NCI-H82 (cell line): Measurements from ENCODE around the gene MLYCD.

Experiments used
- DNase-seq: peaks from one replicate; lab custom pipeline; 2025; lab: John Stamatoyannopoulos, UW

MLYCD gene

GRCh38 chr16:83899272-83899897 lies 470 bp downstream of the MLYCD start:
- DNase-seq: peak; percentile 67

DNA sequence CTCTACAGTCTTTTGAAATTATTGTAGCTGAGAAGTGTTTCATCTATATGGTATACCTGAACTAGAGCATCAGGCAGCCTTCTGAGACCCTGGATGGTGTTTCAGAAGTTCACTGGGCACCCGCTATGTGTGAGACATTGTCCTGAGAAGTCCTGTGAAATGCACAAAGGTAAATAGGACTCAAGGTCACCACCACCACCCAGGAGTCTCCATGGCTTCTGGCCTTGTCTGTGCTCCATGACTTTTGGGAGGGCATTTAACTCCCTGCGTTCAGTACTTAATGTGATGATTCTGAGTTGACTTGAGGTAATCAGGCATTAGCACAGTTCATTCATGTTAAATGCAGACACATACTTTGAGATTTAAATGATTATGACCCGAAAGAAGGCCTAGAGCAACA lies 1.1 kb downstream of the MLYCD start:
- no peak for DNase-seq

GRCh38 chr16:83900571-83900970 lies 1.7 kb downstream of the MLYCD start:
- DNase-seq: no peak

DNA sequence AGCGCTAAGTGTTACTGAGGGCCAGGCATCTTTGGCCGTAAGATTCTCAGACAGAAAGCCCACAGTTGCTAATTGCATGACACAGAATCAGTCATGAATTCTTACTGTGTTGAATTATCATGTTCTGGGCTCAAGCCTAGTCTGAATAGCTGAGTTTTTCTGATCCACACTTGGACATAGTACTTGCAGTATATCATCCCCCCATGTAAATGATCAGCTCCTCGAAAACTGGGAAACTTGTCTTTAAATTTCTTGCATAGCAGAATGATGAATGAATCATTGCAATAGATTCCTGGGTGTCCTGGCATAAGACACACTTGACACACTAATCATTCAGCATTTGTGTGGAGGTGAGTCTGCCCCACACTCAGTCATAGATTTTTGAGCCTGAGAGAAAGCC lies 2.2 kb downstream of the MLYCD start:
- DNase-seq: no peak

- DNase-seq: peak; percentile 79
Observed at GRCh38 chr16:83903751-83904150, 4.8 kb downstream of the MLYCD start.

DNA sequence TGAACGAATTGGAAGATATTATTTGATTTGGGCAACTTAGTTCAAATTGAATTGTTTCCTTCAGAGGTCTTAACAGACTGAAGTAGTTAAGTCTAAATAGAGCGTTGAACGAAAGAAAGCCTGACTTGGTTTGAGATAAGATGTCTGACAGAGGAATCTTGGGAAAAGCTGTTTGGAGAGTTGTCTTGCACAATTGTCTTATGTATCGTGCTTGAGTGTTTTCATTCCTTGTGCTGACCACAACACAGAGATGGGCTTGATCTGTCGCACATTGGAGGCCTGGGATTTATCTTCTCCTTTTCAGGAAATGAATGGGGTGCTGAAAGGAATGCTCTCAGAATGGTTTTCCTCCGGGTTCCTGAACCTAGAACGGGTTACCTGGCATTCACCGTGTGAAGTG lies 7.8 kb downstream of the MLYCD start:
- DNase-seq: no peak

DNA sequence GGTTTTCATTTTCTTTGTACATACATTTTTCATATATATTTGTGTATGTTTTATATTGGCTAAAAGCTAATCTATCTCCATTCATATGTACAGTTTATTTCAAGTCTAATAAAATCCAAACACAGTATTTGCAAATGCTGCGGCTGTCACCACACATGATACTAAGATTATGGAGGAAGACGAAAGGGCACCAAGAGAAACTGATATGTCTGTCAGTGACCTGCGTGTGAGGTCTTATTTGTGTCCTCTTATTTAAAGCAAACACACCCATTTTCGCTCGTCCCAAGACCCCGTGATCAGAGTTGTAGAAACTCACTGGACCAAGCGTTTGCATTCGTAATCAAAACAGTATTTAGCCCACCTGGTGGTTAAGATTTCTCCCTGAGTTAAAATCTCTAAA lies 8.2 kb downstream of the MLYCD start:
- no peak for DNase-seq

DNA sequence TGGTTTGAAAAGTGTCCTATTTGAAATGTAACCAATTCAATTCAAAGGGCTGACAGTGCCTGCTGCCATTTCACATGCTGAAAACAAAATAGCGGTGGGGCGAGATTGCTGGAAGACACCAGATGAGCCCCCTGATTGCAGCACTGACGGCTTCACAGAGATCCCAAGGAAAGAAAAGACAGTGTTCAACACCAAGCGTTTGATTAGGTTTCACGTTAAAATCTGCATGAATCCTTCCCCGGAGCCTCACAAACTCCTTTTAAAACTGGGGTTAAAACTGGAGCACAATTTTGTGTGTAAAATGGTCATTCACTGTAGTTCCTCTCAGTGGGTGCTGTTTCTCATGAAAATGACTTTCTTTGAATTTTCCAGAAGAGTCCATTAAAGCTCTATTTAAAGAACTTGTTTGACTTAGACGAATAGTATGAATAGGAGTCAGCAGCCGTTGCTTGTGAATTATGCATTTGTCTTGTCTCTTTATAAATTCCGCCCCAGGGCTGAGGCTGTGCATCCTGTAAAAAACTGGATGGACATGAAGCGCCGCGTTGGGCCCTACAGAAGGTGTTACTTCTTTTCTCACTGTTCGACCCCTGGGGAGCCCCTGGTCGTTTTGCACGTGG lies 8.8 kb downstream of the MLYCD start:
- no peak for DNase-seq

DNA sequence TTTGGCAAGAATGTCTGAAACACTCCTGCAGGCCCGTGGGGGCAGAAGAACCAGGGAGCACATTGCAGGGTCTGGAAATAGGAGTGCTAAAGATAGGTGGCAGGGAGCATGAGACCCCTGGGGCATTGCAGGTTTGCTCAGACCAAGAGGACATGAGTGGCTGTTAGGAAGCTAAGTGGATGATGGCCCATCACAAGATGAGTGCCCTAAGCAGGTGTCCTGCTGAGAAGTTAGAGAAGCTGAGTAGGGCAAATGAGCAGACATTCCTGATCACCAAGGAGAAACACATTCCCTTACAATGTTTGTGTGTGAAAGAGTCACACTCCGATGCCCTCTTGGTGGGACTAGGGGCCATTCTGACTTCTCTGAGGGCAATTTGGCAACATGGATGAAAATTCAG lies 9.9 kb downstream of the MLYCD start:
- no peak for DNase-seq

- peak; percentile 77 for DNase-seq
Observed at GRCh38 chr16:83911290-83911689, 12.4 kb downstream of the MLYCD start.

DNA sequence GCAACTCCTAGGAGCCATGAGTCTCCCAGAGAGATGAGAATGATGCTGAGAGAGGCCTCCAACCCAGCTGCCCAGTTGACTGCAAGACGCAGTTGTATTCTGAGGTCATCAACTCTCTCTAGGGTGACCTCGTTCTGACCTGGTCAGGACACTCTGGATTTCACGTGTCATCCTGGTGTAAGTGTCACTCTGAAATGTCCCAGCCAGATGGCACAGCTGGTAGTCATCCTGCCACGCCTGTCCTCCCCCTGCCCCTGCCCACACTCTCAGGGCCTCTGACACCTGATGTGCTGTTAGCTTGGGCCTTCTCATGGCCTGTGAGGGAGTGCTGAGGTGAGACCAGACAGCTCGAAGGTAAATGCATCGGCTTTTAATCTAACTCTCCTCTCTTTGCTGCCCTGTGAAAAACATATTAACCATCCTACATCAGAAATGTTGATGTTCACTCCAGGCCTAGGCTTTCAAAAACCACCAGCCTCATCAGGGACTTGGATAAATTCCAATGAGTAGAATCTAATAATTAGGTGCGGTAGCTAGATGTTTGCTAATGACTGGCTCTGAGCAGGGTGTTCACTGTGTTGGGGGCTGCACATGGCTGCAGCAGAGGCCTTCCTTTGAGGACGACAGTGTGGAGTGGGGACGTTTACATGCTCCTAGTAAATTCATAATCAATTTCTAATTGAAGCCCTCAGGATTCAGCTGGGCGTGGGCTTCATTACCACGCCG lies 13.8 kb downstream of the MLYCD start:
- no peak for DNase-seq

GRCh38 chr16:83913245-83913633 lies 14.3 kb downstream of the MLYCD start:
- no peak for DNase-seq

DNA sequence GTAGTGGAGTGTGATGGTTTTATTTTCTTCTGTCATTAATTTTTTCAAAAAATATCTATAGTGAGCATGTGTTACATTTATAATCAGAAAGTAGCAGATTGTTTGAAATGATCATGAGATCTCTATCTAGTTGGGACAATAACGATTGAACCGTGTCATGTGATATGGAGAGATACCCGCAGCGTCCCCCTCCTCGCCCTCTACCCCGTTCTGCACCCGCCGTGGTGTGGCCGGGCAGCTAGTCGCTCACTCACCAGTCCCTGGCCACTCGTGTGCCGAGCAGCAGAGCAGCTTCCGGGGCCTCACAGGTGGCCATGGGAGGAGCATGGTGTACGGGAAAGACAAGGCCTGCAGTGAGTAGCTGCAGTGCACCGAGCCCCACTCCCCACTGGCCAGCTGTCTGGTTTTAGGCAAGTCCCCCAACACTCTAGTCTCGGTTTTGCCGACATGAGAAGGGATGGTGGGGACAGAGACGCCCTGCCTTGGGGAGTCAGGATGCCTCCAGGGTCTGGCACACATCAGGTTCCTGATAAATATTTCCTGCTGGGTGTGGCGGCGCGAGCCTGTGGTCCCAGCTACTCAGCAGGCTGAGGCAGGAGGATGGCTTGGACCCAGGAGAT lies 15.3 kb downstream of the MLYCD start:
- DNase-seq: no peak

DNA sequence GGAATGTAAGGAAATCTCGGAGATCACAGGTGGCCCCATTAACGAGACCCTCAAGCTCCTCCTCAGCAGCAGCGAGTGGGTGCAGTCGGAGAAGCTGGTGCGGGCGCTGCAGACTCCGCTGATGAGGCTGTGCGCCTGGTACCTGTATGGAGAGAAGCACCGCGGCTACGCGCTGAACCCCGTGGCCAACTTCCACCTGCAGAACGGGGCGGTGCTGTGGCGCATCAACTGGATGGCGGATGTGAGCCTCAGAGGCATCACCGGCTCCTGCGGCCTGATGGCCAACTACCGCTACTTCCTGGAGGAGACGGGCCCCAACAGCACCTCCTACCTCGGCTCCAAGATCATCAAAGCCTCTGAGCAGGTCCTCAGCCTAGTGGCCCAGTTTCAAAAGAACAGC lies 16.2 kb downstream of the MLYCD start:
- no peak for DNase-seq

- DNase-seq: no peak
Observed at GRCh38 chr16:83915491-83915890, 16.6 kb downstream of the MLYCD start.

DNA sequence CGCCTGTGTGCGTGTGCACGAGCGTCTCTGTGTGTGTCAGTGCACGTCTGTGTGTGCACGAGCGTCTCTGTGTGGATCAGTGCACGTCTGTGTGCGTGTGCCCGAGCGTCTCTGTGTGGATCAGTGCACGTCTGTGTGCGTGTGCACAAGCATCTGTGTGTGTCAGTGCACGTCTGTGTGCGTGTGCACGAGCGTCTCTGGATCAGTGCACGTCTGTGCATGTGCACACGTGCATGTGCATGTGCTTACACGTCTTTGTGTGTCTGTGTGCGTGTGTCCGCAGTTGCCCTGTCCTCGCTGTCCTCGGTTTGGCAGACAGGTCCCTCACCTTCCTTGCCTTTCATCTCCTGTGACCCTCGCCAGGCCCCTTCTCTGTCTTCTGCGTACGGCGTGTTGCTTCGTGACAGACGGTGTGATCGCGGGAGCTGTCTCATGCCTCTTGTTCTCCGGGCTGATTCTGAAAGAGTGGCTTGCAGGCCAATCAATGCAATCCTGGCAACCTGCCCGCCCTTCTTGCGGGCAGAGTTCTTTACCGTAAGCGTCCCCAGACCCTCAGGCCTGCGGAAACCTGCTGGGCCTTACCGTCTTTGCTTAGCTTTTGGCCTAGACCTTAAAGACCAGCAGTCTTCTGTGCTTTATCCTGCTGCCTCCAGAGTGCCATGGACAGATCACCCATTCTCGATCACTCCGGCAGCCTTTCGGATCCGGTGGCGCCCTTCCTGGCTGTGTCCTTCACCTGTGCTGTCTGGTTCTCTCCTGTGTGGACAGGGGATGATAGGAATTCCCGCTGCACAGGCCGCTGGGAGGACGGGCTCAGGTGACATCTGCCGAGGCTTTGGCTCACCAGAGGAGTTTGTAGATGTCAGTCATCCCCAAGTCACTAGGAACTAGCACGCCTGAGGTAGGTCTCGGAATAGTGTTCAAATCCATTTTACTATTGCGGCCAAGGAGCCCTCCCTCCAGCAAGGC lies 18.5 kb downstream of the MLYCD start:
- no peak for DNase-seq

GRCh38 chr16:83920894-83921491 lies 22.1 kb downstream of the MLYCD start:
- DNase-seq: no peak

DNA sequence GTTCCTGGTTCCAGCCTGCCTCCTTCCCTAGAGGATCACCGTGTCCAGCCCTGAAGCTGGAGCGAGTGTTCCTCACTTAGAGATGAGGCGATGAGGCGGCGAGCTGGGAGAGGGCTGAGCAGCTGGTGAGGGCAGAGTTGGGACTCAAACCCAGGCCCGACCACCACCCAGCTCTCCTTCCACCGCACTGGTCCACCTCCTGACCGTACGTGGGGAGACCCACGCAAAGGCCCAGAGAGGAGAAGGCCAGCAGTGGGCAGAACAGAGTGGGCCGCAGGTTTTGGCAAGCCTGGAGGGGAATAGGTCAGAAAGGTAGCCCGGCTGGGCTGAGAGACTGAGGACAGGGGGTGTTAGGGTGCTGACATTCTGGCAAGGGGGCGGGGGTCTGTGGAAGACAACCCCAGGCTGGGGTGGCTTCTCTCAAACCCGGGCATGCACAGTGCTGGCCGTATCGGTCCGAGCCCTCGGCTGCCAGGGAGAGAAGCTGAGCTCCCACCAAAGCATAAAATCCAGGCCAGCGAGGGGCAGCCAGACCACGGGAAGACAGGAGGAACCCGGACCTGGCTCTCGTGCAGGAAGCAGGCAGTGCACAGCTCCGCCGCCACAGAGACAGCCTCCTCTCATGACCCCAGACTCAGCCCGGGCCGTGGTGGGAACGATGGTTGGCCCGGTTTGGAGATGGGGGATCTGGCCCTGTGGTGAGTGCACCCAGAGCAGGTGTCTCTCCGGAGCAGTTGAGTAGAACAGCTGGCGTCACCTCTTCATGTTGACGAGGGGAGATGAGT lies 24.9 kb downstream of the MLYCD start:
- DNase-seq: peak; percentile 8

GRCh38 chr16:83924686-83925085 lies 25.8 kb downstream of the MLYCD start:
- no peak for DNase-seq

GRCh38 chr16:83925095-83925905 lies 26.4 kb downstream of the MLYCD start:
- no peak for DNase-seq
